Measurements from ENCODE around the gene PTPRF. TPM values are rescaled to one million over a fixed set of nuclear protein-coding genes. Genes with fewer than 3 reads are reported as not detected.

Gene PTPRF
- polyA plus RNA-seq, 1 experiment: 97.0 TPM

GRCh38 chr1:43512681-43513080 lies 18.0 kb upstream of the PTPRF start:
- TF ChIP-seq CTCF (IDR thresholded peaks at IDR 0.05; ENCODE audit: insufficient read depth, low read depth, low read length): no peak
- DNase-seq (ENCODE audit: low read depth): no peak
- POLR2A ChIA-PET: no interaction called here
- Histone ChIP-seq H3K36me3 (ENCODE audit: control insufficient read depth, insufficient read depth, low read length) (no peaks in the 10 kb centered on the region), H3K27me3 (ENCODE audit: control insufficient read depth, insufficient read depth, low read length) (no peaks in the 10 kb centered on the region), H3K4me3 (ENCODE audit: low read depth, low read length) (no peak overlapping the region)
- CTCF ChIA-PET: interaction anchor here (1.7 kb wide), 1 partner anchor 17 kb away, joined by 5 read pairs; the partner anchor contains the start of gene PTPRF

GRCh38 chr1:43513471-43514173 lies 17.1 kb upstream of the PTPRF start:
- no peak for TF ChIP-seq CTCF (IDR thresholded peaks at IDR 0.05; ENCODE audit: insufficient read depth, low read depth, low read length)
- ChIA-PET CTCF (interaction anchor here (1.7 kb wide), 1 partner anchor 16 kb away, joined by 5 read pairs; the partner anchor contains the start of gene PTPRF), POLR2A (no interaction called here)
- DNase-seq (ENCODE audit: low read depth): no peak
- no peaks in the 10 kb centered on the region for H3K36me3 ChIP-seq (ENCODE audit: control insufficient read depth, insufficient read depth, low read length)
- no peak overlapping the region for H3K4me3 ChIP-seq (ENCODE audit: low read depth, low read length)
- no peaks in the 10 kb centered on the region for H3K27me3 ChIP-seq (ENCODE audit: control insufficient read depth, insufficient read depth, low read length)

- H3K36me3 ChIP-seq (ENCODE audit: control insufficient read depth, insufficient read depth, low read length): no peaks in the 10 kb centered on the region
- DNase-seq (ENCODE audit: low read depth): no peak
- no peak overlapping the region for H3K4me3 ChIP-seq (ENCODE audit: low read depth, low read length)
- POLR2A ChIA-PET: no interaction called here
- H3K27me3 ChIP-seq (ENCODE audit: control insufficient read depth, insufficient read depth, low read length): no peaks in the 10 kb centered on the region
- no peak for TF ChIP-seq CTCF (IDR thresholded peaks at IDR 0.05; ENCODE audit: insufficient read depth, low read depth, low read length)
- CTCF ChIA-PET: interaction anchor here (1.2 kb wide), 1 partner anchor 9 kb away, joined by 3 read pairs; no protein-coding TSS in a partner anchor
Measured at GRCh38 chr1:43518935-43519686, 11.6 kb upstream of the PTPRF start.

GRCh38 chr1:43520100-43520778 lies 10.4 kb upstream of the PTPRF start:
- no peak for TF ChIP-seq CTCF (IDR thresholded peaks at IDR 0.05; ENCODE audit: insufficient read depth, low read depth, low read length)
- no peaks in the 10 kb centered on the region for H3K36me3 ChIP-seq (ENCODE audit: control insufficient read depth, insufficient read depth, low read length)
- no peak for DNase-seq (ENCODE audit: low read depth)
- H3K27me3 ChIP-seq (ENCODE audit: control insufficient read depth, insufficient read depth, low read length): no peaks in the 10 kb centered on the region
- CTCF ChIA-PET: interaction anchor here (0.5 to 1.4 kb wide), 5 partner anchors 8 to 281 kb away, joined by 3 to 4 read pairs (median 3); no protein-coding TSS in a partner anchor
- POLR2A ChIA-PET: no interaction called here
- H3K4me3 ChIP-seq (ENCODE audit: low read depth, low read length): no peak overlapping the region

GRCh38 chr1:43521078-43521477 lies 9.6 kb upstream of the PTPRF start:
- ChIA-PET CTCF (interaction anchor here (0.6 to 1.4 kb wide), 4 partner anchors 13 to 527 kb away, joined by 3 to 4 read pairs (median 3); no protein-coding TSS in a partner anchor), POLR2A (no interaction called here)
- Histone ChIP-seq H3K36me3 (ENCODE audit: control insufficient read depth, insufficient read depth, low read length) (no peaks in the 10 kb centered on the region), H3K4me3 (ENCODE audit: low read depth, low read length) (no peak overlapping the region), H3K27me3 (ENCODE audit: control insufficient read depth, insufficient read depth, low read length) (no peaks in the 10 kb centered on the region)
- no peak for DNase-seq (ENCODE audit: low read depth)
- no peak for TF ChIP-seq CTCF (IDR thresholded peaks at IDR 0.05; ENCODE audit: insufficient read depth, low read depth, low read length)

Data from BJ (cell line).